Large intestine (tissue), 3 donors: ENCODE data around the gene UNC45B. TPM values are rescaled to one million over a fixed set of nuclear protein-coding genes. Genes with fewer than 3 reads are reported as not detected.

Experiments
- DNase-seq, 2 donors: peaks; one replicate each; pipeline versions ENCODE4 v3.0.0 to v3.0.0-alpha.2; 2013
- H3K27ac ChIP-seq: one replicate; pipeline ENCODE4 v1.5.1; 2013; ENCODE audit warnings: low read length
- H3K27me3 ChIP-seq: 2 replicates; pipeline ENCODE4 v1.6.1; 2013; ENCODE audit warnings: low read length; ENCODE audit not compliant: control insufficient read depth, insufficient read depth
- H3K36me3 ChIP-seq: 2 replicates; pipeline ENCODE4 v1.6.1; 2013; ENCODE audit warnings: low read length; ENCODE audit not compliant: control insufficient read depth, insufficient read depth
- H3K4me1 ChIP-seq: one replicate; pipeline ENCODE4 v1.6.1; 2013; ENCODE audit warnings: low read length; ENCODE audit not compliant: control insufficient read depth, insufficient read depth
- H3K4me3 ChIP-seq: one replicate; pipeline ENCODE4 v1.5.1; 2013; ENCODE audit warnings: low read length
- H3K9me3 ChIP-seq: one replicate; pipeline ENCODE4 v1.6.1; 2013; ENCODE audit warnings: mild to moderate bottlenecking, low read depth, low read length, moderate library complexity; ENCODE audit not compliant: control insufficient read depth
- WGBS: methylation state at CpG from one replicate; pipeline ENCODE4 v1.1.5; 2013; ENCODE audit warnings: low lambda C conversion rate; ENCODE audit not compliant: insufficient coverage; 5-methylcytosine and 5-hydroxymethylcytosine counted together
- polyA plus RNA-seq: library from polyadenylated mRNA; unstranded; fragments of 120-200 nt; gene quantifications from one replicate; pipeline ENCODE4 v1.2.1, GENCODE V29; 2013

The UNC45B gene
- polyA plus RNA-seq, 1 donor: 0.28 TPM

- no CpG with 5 or more reads among the region's 2 CpGs for WGBS
- DNase-seq: no peak
- no peaks in the 10 kb centered on the region for H3K9me3 ChIP-seq
Measured at GRCh38 chr17:35235917-35236316, 88.3 kb downstream of the UNC45B start.

GRCh38 chr17:35236821-35237220 is 89.2 kb downstream of the UNC45B start:
- Histone ChIP-seq H3K27ac (no peak overlapping the region), H3K4me3 (no peak overlapping the region), H3K36me3 (no peaks in the 10 kb centered on the region), H3K4me1 (peaks cover 3% of the 10 kb centered on the region), H3K27me3 (peaks cover 4% of the 10 kb centered on the region), H3K9me3 (no peaks in the 10 kb centered on the region)
- 100% methylated on average over 3 of the region's 5 CpGs for WGBS
- DNase-seq: no peak

More at GRCh38 chr17:35235917-35236316, 88.3 kb downstream of the UNC45B start:
- no peaks in the 10 kb centered on the region for H3K36me3 ChIP-seq
- no peak overlapping the region for H3K4me3 ChIP-seq
- peaks cover 5% of the 10 kb centered on the region for H3K27me3 ChIP-seq
- H3K4me1 ChIP-seq: no peaks in the 10 kb centered on the region
- H3K27ac ChIP-seq: no peak overlapping the region

- peaks cover 6% of the 10 kb centered on the region for H3K4me1 ChIP-seq
- WGBS: 100% methylated on average over 1 of the region's 2 CpGs
- H3K27me3 ChIP-seq: peaks cover 4% of the 10 kb centered on the region
- H3K36me3 ChIP-seq: no peaks in the 10 kb centered on the region
- H3K9me3 ChIP-seq: no peaks in the 10 kb centered on the region
- no peak overlapping the region for H3K27ac ChIP-seq
- no peak for DNase-seq
- no peak overlapping the region for H3K4me3 ChIP-seq
Measured at GRCh38 chr17:35238821-35239220, 91.2 kb downstream of the UNC45B start.

Other genes starting within 250 kb of the UNC45B start
- 2.8 TPM for gene CCT6B, start 186.4 kb upstream of the UNC45B start, polyA plus RNA-seq
- gene ZNF830, start 186.3 kb upstream of the UNC45B start, polyA plus RNA-seq: 18.4 TPM
- 24.8 TPM for gene LIG3, start 167.3 kb upstream of the UNC45B start, polyA plus RNA-seq
- 31.1 TPM for gene RFFL, start 84.1 kb upstream of the UNC45B start, polyA plus RNA-seq
- 14.4 TPM for gene RAD51D, start 28.0 kb upstream of the UNC45B start, polyA plus RNA-seq
- gene FNDC8, start 26.2 kb upstream of the UNC45B start, polyA plus RNA-seq: 0.07 TPM
- 14.1 TPM for gene NLE1, start 5.5 kb upstream of the UNC45B start, polyA plus RNA-seq
- not detected for gene SLC35G3, start 46.6 kb downstream of the UNC45B start, polyA plus RNA-seq
- gene SLFN5, start 95.3 kb downstream of the UNC45B start, polyA plus RNA-seq: 4.7 TPM
- 4.1 TPM for gene SLFN11, start 225.8 kb downstream of the UNC45B start, polyA plus RNA-seq